AG09319 (cell line): ENCODE data around the gene KLF5.
"Not testable (repeated sequence)": the region's sequence is repeated elsewhere in the genome, so short reads cannot be mapped to it uniquely, and the experiment has no call there.

Experiments
- DNase-seq: peaks from one replicate; pipeline ENCODE4 v3.0.0-alpha.2; 2010; ENCODE audit warnings: low read depth; ENCODE audit errors: extremely low read depth
- TF ChIP-seq, protein P1 (sequence below): IDR thresholded peaks from 2 replicates; pipeline ENCODE4 v1.5.1; 2011; ENCODE audit warnings: low read depth, mild to moderate bottlenecking, inconsistent platforms, low read length, moderate library complexity

The KLF5 gene

DNA sequence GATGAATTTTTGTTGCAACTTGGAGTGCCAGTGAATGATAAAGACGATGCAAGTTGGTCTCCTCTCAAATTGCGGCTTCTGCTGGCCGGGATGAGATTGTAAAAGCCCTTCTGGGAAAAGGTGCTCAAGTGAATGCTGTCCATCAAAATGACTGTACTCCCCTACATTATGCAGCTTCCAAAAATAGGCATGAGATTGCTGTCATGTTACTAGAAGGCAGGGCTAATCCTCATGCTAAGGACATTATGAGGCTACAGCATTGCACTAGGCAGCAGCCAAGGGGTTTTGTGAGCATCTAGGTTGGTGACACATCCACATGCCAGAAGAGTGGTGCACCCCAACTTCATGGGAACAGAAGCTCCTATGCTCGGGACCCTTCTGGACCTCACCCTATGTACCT, 22.2 kb upstream of the KLF5 start:
- DNase-seq: no peak
- TF ChIP-seq, protein P1, sequence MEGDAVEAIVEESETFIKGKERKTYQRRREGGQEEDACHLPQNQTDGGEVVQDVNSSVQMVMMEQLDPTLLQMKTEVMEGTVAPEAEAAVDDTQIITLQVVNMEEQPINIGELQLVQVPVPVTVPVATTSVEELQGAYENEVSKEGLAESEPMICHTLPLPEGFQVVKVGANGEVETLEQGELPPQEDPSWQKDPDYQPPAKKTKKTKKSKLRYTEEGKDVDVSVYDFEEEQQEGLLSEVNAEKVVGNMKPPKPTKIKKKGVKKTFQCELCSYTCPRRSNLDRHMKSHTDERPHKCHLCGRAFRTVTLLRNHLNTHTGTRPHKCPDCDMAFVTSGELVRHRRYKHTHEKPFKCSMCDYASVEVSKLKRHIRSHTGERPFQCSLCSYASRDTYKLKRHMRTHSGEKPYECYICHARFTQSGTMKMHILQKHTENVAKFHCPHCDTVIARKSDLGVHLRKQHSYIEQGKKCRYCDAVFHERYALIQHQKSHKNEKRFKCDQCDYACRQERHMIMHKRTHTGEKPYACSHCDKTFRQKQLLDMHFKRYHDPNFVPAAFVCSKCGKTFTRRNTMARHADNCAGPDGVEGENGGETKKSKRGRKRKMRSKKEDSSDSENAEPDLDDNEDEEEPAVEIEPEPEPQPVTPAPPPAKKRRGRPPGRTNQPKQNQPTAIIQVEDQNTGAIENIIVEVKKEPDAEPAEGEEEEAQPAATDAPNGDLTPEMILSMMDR: no peak

DNA sequence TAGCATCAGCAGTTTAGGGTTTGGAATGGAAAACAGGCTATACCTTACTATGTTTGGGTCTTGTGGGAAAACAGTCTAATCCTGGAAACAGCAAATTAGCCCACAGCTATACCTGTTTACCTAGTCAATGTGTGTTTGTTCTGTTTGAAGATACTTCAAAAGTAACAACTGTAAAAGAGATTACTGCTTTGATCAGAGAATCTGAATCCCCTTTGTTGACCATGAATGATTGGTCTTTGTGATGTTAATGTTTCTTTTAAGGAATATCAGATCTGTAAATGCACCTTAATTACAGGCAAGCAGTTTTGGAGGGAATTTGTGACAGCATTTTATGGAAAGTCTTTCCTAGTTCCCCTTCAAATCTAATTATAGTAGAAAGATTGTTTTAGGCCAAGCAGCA, 20.7 kb upstream of the KLF5 start:
- TF ChIP-seq, protein P1: no peak
- no peak for DNase-seq

DNA sequence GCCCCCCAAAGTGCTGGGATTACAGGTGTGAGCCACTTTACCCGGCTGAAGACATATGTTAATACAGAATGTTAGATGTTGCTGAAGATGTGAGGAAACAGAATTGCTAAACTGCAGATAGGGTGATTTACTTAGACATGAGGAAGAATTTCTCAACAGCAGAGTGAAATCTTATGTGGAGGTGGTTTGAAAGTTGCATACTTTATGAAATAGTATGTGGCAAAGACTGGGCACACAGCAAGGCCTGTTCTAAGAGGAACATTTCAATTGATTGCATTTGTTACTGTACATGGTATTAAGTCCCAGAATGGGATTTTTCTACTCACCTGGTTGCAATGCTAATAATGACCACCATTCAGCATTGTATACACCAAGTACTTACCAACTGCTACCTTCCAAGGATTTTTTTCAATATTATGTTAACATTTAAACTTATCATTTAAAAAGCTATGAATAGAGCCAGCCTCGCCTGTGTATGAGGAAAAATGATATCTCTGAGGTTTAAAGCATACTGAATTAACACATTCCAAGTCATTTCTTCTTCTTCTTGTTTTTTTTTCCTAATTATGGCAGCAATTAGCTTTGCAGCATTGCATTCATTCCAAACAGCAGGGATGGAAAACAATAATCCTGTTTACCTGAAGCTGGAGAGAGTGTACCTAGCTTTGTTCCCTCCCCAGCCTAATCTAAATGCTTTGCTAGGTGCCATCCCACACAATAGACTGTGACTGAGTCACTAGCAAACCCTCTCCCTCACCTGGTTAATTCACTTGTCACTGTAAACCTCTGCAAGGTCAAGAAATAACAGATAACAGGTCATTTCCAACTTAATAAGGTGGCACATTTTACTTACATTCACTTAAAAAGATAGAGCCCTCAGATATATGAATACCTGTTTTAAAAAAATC, 19.4 kb upstream of the KLF5 start:
- DNase-seq: no peak
- TF ChIP-seq, protein P1: no peak

DNA sequence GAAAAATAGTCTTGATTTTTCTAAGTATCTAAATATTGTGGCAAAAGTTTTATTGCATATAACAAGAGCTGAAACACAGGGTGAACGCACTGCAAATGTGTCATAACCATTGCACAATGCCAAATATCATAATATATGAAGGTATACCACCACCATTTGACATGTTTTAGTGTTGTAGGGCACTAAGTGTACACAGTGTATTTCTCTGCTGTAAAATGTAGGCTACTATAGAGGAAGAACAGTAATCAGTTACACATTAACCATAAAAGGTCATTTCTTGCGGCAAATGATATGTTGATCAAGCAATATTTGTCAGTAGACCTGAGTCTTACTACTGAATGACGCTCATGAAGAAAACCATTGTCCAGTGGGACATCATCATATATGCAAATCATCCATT, 18.3 kb upstream of the KLF5 start:
- TF ChIP-seq, protein P1: no peak
- DNase-seq: no peak

DNA sequence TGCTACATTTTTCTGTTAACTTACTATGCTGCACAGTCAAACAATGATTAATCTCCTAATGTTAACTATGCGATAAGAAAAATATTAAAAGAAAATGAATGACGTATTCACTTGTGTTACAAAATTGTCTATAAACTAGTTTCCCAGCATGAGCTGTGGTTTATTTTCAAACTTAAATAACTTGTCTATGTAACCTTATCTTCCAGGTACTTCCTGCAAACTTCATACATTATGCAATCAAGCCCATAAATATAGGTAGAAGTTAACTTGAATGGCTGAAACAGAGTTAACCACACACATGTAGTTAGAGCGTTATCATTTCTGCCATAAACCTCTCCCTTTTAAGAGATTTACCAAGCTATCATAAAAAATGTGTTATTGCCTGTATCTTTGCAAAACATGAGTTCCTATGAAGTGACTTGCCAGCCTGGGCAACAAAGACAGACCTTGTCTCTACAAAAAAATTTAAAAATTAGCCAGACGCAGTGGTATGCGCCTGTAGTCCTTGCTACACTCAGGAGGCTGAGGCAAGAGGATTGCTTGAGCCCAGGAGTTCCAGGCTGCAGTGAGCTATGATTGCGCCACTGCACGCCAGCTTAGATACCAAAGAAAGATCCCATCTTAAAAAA, 17.7 kb upstream of the KLF5 start:
- TF ChIP-seq, protein P1: no peak
- no peak for DNase-seq

DNA sequence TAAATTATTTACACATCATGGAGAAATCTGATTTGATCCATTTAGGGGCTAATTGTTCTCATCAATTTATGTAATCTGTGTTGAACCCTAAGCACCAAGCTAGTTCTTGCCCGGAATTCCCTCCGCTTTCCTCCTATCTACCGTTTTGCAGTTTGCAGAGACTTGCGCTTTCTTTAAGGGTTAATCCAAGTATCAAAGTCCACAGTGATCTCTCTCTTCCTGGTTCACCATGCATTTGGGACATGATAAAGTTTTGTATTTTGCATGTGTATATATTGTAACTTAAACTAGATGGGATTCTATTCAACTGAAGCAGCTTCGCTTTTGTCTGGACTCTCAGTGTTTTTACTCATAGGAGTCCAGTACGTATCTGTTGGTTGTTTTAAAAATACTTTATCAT, 13.8 kb upstream of the KLF5 start:
- DNase-seq: no peak
- TF ChIP-seq, protein P1: no peak

DNA sequence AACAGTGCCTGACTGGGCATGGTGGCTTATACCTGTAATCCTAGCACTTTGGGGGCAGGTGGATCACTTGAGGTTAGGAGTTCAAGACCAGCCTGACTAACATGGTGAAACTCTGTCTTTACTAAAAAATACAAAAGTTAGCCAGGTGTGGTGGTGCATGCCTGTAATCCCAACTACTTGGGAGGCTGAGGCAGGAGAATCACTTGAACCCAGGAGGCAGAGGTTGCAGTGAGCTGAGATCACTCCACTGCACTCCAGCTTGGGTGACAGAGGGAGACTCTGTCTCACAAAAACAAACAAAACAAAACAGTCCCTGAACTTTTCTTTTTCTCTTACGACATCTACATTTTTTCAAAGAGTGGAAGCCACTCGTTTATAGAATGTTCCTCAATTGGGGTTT, 10.2 kb upstream of the KLF5 start:
- DNase-seq: not testable (repeated sequence)
